ENCODE results near the gene KIF6. TPM values are rescaled to one million over a fixed set of nuclear protein-coding genes. Genes with fewer than 3 reads are reported as not detected.

The KIF6 gene
- total RNA-seq, 1 experiment from 2014 or later = 2.7 TPM

GRCh38 chr6:39361657-39362486 is 363.3 kb downstream of the KIF6 start:
- H3K27me3 ChIP-seq (replicated peaks; ENCODE audit: insufficient read depth, low read depth, low read length, poor library complexity) = no peaks in the 10 kb centered on the region
- H3K27ac ChIP-seq (ENCODE audit: low read depth, low read length, poor library complexity, severe bottlenecking) = peak overlapping the region; percentile 63
- peak; percentile 58 for TF ChIP-seq CTCF (conservative IDR thresholded peaks at IDR 0.05; ENCODE audit: low read depth, low read length)
- TF ChIP-seq EZH2 (IDR thresholded peaks at IDR 0.05; ENCODE audit: borderline replicate concordance, low read depth, low read length, poor library complexity, severe bottlenecking) = no peak
- no TSS peak for BruUV-seq (replicated peaks)
- CTCF ChIA-PET = interaction anchor here (0.6 to 1.6 kb wide), 11 partner anchors 9 to 1666 kb away, joined by 3 to 10 read pairs (median 4); no protein-coding TSS in a partner anchor
- intact Hi-C loops (cut with micrococcal nuclease; ENCODE audit: unreplicated experiment) = loop anchor here (1.0 to 10.0 kb wide), 7 partner anchors 530 to 1703 kb away; partner anchors contain the start of gene LRFN2
- no peaks in the 10 kb centered on the region for H3K36me3 ChIP-seq (ENCODE audit: insufficient read depth, low read length, poor library complexity, severe bottlenecking)
- H3K4me3 ChIP-seq (ENCODE audit: low read depth, low read length, poor library complexity, severe bottlenecking) = no peak overlapping the region
- POLR2A ChIA-PET (ENCODE audit: low non-redundant PET) = no interaction called here
- H3K9me3 ChIP-seq (ENCODE audit: low read depth, low read length, poor library complexity, severe bottlenecking) = no peaks in the 10 kb centered on the region
- DNase-seq (ENCODE audit: low spot score) = peak; percentile 80
- H3K4me1 ChIP-seq (ENCODE audit: insufficient read depth, low read length, poor library complexity, severe bottlenecking) = peaks cover 21% of the 10 kb centered on the region

GRCh38 chr6:39360378-39360777 is 364.8 kb downstream of the KIF6 start:
- peaks cover 20% of the 10 kb centered on the region for H3K4me1 ChIP-seq (ENCODE audit: insufficient read depth, low read length, poor library complexity, severe bottlenecking)
- H3K36me3 ChIP-seq (ENCODE audit: insufficient read depth, low read length, poor library complexity, severe bottlenecking) = no peaks in the 10 kb centered on the region
- TF ChIP-seq EZH2 (IDR thresholded peaks at IDR 0.05; ENCODE audit: borderline replicate concordance, low read depth, low read length, poor library complexity, severe bottlenecking) (no peak), CTCF (conservative IDR thresholded peaks at IDR 0.05; ENCODE audit: low read depth, low read length) (no peak)
- H3K27ac ChIP-seq (ENCODE audit: low read depth, low read length, poor library complexity, severe bottlenecking) = no peak overlapping the region
- ChIA-PET CTCF (no interaction called here), POLR2A (ENCODE audit: low non-redundant PET) (no interaction called here)
- no peaks in the 10 kb centered on the region for H3K27me3 ChIP-seq (replicated peaks; ENCODE audit: insufficient read depth, low read depth, low read length, poor library complexity)
- intact Hi-C loops (cut with micrococcal nuclease; ENCODE audit: unreplicated experiment) = loop anchor here (5.0 to 10.0 kb wide), 6 partner anchors 622 to 1704 kb away; partner anchors contain the start of gene LRFN2
- no TSS peak for BruUV-seq (replicated peaks)
- no peak overlapping the region for H3K4me3 ChIP-seq (ENCODE audit: low read depth, low read length, poor library complexity, severe bottlenecking)
- H3K9me3 ChIP-seq (ENCODE audit: low read depth, low read length, poor library complexity, severe bottlenecking) = no peaks in the 10 kb centered on the region
- no peak for DNase-seq (ENCODE audit: low spot score)

- POLR2A ChIA-PET (ENCODE audit: low non-redundant PET) = interaction anchor here (0.5 kb wide), 2 partner anchors 26 to 1900 kb away, joined by 3 to 4 read pairs; no protein-coding TSS in a partner anchor
- Histone ChIP-seq H3K27me3 (replicated peaks; ENCODE audit: insufficient read depth, low read depth, low read length, poor library complexity) (no peaks in the 10 kb centered on the region), H3K36me3 (ENCODE audit: insufficient read depth, low read length, poor library complexity, severe bottlenecking) (no peaks in the 10 kb centered on the region), H3K9me3 (ENCODE audit: low read depth, low read length, poor library complexity, severe bottlenecking) (no peaks in the 10 kb centered on the region), H3K27ac (ENCODE audit: low read depth, low read length, poor library complexity, severe bottlenecking) (no peak overlapping the region), H3K4me3 (ENCODE audit: low read depth, low read length, poor library complexity, severe bottlenecking) (no peak overlapping the region), H3K4me1 (ENCODE audit: insufficient read depth, low read length, poor library complexity, severe bottlenecking) (peaks cover 18% of the 10 kb centered on the region)
- CTCF ChIA-PET = no interaction called here
- intact Hi-C loops (cut with micrococcal nuclease; ENCODE audit: unreplicated experiment) = no loop called here
- peak; percentile 74 for DNase-seq (ENCODE audit: low spot score)
- no peak for TF ChIP-seq CTCF (conservative IDR thresholded peaks at IDR 0.05; ENCODE audit: low read depth, low read length)
- no peak for TF ChIP-seq EZH2 (IDR thresholded peaks at IDR 0.05; ENCODE audit: borderline replicate concordance, low read depth, low read length, poor library complexity, severe bottlenecking)
- BruUV-seq (replicated peaks) = no TSS peak
Measured at GRCh38 chr6:39357998-39358686, 367.1 kb downstream of the KIF6 start.
